ENCODE measurements around the gene TET2.
"Not testable (repeated sequence)": the region's sequence is repeated elsewhere in the genome, so short reads cannot be mapped to it uniquely, and the experiment has no call there.

Gene TET2

DNA sequence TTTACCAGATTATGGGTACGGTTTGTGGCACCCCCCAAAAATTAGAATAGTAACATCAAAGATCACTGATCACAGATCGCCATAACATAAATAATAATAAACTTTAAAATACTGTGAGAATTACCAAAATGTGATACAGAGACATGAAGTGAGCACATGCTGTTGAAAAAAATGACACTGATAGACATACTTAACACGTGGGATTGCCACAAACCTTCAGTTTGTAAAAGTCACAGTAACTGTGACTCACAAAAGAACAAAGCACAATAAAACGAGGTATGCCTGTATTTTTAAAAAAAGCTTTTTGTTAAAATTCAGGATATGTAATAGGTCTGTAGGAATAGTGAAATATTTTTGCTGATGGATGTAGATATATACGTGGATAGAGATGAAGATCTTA, 93.4 kb downstream of the TET2 start:
- no peak for DNase-seq

DNA sequence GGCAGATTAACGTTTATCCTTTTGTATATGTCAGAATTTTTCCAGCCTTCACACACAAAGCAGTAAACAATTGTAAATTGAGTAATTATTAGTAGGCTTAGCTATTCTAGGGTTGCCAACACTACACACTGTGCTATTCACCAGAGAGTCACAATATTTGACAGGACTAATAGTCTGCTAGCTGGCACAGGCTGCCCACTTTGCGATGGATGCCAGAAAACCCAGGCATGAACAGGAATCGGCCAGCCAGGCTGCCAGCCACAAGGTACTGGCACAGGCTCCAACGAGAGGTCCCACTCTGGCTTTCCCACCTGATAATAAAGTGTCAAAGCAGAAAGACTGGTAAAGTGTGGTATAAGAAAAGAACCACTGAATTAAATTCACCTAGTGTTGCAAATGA, 94.8 kb downstream of the TET2 start:
- no peak for DNase-seq

DNA sequence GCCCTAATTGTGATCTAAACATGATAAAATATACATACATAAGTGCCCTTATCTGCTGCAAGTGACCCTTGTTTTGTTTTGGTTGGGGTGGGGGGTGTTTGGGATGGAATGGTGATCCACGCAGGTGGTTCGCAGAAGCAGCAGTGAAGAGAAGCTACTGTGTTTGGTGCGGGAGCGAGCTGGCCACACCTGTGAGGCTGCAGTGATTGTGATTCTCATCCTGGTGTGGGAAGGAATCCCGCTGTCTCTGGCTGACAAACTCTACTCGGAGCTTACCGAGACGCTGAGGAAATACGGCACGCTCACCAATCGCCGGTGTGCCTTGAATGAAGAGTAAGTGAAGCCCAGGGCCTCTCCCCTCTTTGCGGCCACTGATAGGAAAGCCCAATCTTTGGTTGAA, 96.8 kb downstream of the TET2 start:
- no peak for DNase-seq

DNA sequence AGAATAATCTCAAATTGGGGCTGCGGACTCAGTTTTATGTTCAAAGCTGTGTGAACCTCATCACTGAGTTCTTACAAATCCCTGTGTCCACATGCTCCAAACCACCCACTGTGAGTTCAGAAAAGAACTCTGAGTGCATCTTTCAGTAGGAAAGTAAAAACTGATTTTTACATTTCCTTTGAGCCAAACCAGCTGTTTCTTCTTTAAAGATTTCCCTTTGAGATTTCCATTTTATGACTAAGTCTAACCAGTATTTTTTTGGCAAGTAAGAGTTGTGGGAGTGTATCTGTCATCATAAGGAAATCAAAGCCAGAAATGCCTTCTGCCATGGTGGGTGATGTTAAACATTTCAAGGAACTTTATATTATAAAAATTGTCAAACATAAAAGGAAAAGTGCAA, 100.0 kb downstream of the TET2 start:
- no peak for DNase-seq

DNA sequence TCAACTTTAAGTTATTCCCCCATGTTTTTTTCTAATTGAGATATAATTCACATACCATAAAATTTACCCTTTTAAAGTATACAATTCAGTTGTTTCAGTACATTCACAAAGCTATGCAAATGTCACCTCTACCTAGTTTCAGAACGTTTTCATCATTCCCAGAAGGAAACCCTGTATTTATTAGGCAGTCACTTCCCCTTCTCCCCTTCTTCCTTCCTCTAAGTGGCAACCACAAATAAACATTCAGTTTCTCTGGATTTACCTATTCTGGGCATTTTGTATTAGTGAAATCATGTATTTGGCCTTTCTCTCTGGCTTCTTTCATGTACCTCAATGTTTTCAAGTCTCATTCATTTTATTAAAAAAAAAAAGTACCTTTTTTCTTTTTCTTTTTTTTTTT, 101.9 kb downstream of the TET2 start:
- no peak for DNase-seq

DNA sequence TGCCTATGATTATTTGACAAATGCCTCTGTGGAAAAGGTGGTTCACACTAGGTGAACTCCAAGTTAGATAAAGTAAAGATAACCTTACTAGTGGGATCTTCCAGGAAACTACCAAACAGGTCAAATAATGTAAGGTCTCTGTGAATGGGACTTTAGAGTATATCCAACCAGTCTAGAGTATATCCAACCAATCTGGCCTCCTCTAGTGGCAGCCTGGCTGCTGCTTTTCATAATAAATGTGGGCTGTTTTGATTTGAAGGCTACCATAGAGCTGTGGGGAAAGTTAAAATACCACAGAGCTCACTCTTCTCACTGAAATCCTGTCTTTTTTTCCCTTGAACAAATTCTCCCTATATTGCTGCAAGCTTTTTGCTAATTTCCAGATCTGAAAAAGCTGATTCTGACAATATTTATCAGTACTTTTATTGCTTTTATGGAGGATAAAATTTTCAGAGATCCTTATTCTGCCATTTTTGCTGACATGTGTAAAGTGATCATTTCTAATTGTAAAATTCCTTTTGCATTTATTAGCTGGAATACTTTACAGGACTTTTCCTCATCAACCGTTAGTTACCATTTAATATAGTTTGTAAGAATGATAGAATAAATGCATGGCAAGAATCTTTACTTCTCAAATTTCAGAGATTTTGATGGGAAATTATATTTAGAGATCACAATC, 111.3 kb downstream of the TET2 start:
- DNase-seq: no peak

DNA sequence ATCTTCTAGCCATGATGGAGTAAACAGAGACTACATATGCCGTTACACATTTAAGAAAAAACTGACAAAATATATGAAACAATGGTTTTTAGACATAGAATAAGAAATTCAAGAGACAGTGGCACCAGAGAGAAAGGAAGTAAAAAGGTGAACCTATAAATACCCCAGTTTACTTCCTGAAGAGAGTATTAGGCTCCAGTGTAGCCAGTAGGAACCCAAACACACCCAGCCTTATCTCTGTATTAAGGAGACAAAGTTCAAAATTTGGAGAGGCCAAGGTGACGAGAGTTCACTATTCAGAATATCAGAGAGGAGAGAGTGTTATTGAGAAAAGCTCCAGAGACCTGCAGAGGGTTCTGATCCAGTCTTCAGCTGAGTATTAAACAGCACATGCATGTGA, 119.0 kb downstream of the TET2 start:
- DNase-seq: no peak

DNA sequence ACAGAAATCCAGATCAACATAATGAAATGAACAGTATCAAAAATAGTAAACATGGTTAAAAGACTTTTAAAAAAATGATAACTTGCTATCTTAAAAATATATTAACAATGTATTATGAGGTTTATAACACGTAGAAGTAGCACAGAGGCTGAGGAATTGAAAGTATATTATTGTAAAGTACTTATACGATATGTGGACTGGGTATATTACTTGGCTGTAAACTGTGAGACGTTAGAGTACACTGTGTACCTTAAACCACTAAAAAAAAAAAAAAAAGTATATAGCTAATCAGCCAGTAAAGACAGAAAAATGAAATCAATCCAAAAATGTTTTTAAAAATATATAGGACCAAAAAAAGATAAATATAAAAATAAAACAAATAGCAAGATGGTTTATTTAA, 120.6 kb downstream of the TET2 start:
- DNase-seq: no peak

DNA sequence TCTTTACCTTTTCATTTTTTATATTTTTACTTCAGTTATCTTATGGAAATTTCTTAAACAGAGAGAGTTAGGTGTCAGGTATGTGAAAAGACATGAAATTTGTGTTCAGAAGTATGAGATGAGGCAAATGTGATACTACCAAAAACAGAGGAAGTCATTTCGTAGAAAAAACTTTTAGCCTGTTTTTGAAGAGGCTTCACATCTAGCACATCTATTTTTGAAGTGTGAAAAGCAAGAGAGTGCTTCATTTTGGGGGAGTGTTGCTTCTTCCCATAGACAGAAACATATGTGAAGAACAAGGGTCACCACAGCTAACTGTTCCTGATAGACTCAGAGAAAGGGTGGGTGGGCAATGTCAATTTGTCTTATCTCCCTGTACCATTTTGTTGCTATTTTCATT, 125.3 kb downstream of the TET2 start:
- no peak for DNase-seq

DNA sequence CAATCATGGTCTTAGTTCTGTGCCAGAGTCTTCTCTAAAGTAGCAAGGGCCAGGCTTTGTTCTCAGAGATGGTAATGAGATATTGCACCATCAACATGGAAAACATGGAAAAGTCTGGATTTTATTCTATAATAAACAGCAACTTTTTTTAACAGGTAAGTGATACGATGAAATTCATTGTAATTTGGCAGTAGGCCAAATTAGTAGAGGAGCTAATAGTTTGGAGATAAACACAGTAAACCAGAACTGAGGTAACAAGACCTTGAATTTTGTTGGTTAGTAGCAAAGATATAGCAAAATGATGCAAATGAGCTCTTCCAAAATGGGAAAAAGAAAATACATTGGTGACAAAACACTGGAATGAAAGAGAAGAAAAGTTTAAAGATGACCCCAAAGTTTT, 126.6 kb downstream of the TET2 start:
- no peak for DNase-seq

DNA sequence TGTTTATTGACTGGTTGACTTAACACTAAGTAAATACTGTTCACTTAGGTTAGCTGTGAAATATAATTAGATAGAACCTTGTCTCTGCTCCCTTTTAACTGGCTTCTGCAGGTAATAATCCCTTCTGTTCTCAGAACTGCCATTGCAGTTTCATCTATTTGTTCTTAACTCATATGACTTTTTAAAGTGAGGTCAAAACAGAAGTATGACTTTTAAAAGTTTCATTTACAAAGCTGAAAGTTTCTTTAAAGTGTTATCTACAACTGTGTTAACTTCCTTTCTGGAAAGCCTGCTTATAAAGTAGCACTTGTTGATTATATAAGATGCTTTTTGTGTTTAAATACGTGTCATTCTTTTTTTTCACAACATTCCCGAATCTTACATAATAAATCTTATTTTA, 127.4 kb downstream of the TET2 start:
- no peak for DNase-seq

DNA sequence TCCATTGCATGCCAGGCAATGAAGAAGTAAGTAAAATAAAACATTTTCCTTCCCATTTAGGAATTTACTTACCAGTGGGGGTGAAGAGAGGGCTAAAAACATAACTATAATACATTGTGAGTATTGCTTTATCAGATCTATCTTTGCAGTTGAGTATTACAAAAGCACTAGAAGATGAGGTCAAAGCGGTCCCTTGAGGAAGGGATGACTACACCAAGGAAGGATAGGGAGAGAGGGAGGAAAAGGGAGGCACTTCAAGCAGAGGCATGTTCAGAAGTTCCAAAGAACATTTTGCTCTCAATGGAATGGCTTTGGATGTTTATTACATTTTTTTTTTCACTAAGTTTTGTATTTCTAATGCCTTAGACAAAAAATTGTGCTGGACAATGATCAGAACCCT, 127.8 kb downstream of the TET2 start:
- DNase-seq: no peak

DNA sequence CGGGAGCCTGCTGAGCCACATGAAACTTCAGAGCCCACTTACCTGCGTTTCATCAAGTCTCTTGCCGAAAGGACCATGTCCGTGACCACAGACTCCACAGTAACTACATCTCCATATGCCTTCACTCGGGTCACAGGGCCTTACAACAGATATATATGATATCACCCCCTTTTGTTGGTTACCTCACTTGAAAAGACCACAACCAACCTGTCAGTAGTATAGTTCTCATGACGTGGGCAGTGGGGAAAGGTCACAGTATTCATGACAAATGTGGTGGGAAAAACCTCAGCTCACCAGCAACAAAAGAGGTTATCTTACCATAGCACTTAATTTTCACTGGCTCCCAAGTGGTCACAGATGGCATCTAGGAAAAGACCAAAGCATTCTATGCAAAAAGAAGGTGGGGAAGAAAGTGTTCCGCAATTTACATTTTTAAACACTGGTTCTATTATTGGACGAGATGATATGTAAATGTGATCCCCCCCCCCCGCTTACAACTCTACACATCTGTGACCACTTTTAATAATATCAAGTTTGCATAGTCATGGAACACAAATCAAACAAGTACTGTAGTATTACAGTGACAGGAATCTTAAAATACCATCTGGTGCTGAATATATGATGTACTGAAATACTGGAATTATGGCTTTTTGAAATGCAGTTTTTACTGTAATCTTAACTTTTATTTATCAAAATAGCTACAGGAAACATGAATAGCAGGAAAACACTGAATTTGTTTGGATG, 129.9 kb downstream of the TET2 start:
- peak; percentile 45 for DNase-seq

DNA sequence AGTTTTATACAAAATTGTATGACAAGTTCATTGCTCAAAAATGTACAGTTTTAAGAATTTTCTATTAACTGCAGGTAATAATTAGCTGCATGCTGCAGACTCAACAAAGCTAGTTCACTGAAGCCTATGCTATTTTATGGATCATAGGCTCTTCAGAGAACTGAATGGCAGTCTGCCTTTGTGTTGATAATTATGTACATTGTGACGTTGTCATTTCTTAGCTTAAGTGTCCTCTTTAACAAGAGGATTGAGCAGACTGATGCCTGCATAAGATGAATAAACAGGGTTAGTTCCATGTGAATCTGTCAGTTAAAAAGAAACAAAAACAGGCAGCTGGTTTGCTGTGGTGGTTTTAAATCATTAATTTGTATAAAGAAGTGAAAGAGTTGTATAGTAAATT, 131.0 kb downstream of the TET2 start:
- peak; percentile 44 for DNase-seq

DNA sequence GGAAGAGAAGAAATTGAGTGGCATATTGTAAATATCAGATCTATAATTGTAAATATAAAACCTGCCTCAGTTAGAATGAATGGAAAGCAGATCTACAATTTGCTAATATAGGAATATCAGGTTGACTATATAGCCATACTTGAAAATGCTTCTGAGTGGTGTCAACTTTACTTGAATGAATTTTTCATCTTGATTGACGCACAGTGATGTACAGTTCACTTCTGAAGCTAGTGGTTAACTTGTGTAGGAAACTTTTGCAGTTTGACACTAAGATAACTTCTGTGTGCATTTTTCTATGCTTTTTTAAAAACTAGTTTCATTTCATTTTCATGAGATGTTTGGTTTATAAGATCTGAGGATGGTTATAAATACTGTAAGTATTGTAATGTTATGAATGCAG, 132.6 kb downstream of the TET2 start:
- DNase-seq: no peak

DNA sequence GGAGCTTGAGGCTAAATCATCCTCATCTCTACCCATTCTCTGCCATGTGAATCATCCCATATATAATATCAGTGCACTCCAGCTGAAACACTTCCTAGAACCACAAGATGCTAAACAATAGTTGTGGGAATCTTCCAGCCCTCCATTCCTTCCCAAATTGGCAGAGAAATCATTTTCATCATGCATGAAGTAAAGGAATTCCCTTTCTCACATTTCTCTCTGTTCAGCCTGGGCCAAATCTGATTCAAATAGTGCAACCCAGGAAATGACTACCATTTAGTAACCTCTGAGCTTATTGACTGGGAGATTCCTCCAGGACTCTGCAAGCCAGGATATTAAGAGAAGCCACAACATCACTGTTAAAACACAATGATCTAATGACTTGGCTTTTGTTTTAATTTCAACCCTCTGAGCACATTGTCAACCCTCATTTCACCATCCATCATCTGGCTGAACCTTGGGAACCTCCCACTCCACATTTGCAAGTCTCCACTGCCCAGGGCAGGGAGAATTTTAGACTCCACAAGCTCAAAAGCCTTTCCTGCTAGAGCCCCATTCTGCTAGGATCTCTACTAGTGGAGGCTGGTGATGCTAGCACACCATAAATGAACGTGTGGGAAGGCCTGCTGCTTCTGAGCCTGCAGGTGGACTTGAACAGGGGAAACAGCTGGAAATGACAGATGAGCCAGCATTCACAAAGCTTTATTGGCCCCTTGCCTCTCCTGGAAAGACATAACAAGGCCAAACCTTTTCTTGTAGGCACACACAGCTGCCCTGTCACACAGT, 133.9 kb downstream of the TET2 start:
- DNase-seq: peak; percentile 40

DNA sequence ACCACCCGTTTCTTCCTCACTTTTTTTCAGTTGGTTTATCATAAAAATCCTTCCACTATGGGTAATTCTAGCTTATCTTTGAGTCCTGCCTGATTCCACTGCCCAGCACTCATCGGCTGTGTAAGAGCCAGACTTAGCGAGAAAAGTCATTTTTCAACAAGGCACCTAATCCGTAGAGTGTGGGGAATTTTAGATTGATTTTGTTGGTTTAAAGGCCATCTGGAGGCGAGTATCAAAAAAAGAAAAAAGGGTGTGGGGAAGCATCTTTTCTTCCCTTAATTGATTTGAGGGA, 134.4 kb downstream of the TET2 start:
- DNase-seq: peak; percentile 19

DNA sequence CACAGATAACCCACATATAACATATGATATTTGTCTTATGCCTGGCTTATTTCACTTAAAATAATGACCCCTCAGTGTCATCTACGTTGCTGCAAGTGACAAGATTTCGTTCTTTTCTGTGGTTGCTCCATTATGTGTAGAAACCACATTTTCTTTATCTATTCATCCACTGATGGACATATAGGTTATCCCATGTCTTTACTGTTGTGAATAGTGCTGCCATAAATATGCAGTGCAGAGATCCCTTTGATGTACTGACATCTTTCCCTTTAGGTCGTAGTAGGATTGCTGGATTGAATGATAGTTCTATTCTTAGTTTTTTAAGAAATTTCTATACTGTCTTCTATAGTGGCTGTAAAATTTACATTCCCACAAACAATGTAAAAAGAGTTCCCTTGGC, 135.8 kb downstream of the TET2 start:
- no peak for DNase-seq

DNA sequence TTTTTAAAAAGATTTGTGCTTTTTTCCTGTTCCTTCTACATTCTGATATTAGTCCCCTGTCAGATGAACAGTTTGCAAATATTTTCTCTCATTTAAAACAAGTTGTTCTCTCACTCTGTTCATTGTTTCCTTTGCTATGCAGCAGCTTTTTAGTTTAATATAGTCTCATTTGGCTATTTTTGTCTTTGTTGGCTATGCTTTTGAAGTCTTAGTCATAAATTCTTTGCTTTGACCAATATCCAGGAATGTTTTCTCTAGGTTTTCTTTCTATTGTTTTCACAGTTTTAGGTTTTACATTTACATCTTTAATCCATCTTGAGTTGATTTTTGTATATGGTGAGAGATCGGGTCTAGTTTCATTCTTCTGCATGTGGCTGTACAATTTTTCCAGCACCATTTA, 136.8 kb downstream of the TET2 start:
- DNase-seq: no peak

DNA sequence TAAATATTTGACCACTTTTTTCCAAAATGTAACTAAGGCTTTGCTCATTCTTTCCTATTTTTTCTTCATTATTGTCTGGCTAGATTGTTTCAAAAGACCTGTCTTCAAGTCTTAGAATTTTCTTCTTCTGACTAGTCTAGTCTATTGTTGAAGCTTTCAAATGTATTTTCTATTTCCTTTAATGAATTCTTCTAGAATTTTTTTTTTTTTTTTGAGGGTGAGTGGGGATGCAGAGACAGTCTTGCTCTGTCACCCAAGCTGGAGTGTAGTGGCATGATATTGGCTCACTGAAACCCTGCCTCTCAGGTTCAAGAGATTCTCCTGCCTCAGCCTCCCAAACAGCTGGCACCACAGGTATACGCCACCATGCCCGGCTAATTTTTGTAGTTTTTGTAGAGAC, 141.4 kb downstream of the TET2 start:
- no peak for DNase-seq

DNA sequence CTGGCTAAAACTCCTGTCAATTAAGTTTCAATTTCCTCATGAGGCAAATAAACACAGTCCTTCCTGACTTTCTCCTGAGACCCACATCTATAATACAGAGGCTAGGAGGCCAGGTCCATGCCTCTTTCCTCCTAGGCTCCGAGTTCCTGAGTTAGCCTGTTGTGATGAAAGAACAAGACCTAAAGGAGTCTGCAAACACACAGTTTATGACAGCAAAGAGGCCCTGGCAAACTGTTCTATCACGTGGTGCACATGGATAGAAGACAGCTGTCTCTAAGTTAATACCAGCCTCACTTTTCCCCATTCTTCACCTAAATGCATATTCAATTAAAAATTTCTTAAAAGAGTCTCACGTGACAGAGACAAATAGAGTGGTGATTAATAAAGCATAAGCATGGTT, 145.2 kb downstream of the TET2 start:
- DNase-seq: no peak

DNA sequence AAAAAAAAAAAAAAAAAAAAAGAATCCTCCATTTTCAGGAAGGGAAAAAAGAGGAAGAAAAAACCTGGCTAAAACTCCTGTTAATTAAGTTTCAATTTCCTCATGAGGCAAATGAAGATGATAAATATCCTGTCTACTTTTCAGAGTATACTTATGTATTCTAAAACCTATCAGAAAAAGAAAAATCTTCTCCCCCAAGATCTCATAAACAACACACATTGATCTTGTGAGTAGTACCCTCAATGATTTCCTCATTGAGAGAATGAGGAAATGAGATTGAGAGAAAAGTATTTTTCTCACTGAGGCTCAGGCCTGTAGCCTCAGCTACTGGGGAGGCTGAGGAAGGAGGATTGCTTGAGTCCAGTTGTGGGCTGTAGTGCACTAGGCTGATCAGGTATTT, 146.7 kb downstream of the TET2 start:
- DNase-seq: no peak

DNA sequence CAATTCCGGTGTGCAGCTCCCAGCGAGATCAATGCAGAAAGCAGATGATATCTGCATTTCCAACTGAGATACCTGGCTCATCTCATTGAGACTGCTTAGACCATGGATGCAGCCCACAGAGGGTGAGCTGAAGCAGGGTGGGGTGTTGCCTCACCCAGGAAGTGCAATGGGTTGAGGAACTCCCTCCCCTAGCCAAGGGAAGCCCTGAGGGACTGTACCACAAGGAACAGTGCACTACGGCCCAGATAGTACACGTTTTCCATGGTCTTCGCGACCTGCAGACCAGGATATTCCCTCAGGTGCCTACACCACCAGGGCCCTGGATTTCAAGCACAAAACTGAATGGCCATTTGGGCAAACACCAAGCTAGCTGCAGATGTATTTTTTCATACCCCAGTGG, 150.0 kb downstream of the TET2 start:
- no peak for DNase-seq

DNA sequence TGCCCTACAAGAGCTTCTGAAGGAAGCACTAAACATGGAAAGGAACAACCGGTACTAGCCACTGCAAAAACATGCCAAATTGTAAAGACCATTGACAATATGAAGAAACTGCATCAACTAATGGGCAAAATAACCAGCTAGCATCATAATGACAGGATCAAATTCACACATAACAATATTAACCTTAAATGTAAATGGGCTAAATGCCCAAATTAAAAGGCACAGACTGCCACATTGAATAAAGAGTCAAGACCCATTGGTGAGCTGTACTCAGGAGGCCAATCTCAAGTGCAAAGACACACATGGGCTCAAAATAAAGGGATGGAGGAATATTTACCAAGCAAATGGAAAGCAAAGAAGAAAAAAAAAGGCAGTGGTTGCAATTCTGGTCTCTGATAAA, 152.4 kb downstream of the TET2 start:
- DNase-seq: not testable (repeated sequence)

Measured in NCI-H524 treated with DMSO at 0.1 percent for 48 hours (cell line).